ENCODE measurements around the gene GPX7. TPM values are rescaled to one million over a fixed set of nuclear protein-coding genes. Genes with fewer than 3 reads are reported as not detected.
A peak's percentile ranks its signal among the peaks of the same experiment; 100 is the strongest.

The GPX7 gene
- polyA plus RNA-seq (2013, experiment 1 of 2): 35.3 TPM
- 36.1 TPM for polyA plus RNA-seq (2013, experiment 2 of 2)

DNA sequence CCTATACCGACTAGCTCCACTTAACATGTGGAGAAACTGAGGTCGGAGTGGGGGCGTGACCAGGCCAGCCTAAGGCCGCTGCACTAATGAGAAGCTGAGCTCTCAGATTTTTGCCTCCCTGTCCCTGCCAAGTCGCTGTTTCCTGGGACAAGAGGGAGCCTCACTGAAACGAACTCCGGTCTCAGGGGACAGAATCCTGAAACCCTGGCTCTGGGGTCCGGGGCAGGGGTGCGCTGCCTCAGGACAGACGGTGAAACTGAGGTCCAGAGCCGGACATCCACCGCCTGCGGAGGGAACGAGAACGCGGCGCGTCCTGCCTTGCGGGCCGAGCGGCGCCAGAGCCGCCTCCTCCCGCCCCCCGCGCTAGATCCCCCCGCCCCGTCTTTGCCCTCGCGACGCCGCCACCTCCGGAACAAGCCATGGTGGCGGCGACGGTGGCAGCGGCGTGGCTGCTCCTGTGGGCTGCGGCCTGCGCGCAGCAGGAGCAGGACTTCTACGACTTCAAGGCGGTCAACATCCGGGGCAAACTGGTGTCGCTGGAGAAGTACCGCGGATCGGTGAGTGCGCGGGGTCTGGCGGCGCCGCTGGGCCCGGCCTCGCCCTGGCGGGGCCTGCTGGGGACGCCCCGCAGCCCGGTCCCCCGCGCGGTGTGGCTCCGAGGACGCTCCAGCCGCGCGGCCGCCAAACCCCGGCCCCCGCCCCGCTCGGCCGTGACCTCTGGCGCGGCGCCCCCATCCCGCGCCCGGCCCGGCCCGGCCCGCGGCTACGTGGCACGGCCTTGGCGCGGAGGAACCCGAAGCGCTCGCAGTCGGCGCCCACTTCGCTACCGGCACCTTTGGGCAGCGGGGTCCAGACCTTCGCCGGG lies at the start of gene GPX7:
Gene GPX7 (plus strand): TSS at position 381 of the 865 bp plus-strand sequence. CDS start 39 bp downstream, at position 420.
- H2BK12ac ChIP-seq (ENCODE audit: low read length in 2 of 2): peak within 1 kb of the TSS; percentile 37 to 38
- peak within 1 kb of the TSS; percentile 68 for H3K4me2 ChIP-seq (ENCODE audit: low read length, poor library complexity, severe bottlenecking)
- peak within 1 kb of the TSS; percentile 87 to 95 for H3K18ac ChIP-seq (ENCODE audit: low read depth in 1 of 2, low read length in 2 of 2)
- peaks cover 8 to 9% of the 10 kb centered on the region in 2 experiments for H3K36me3 ChIP-seq (ENCODE audit: control insufficient read depth in 1 of 2, insufficient read depth in 2 of 2, low read depth in 1 of 2, low read length in 2 of 2)
- peak within 1 kb of the TSS; percentile 5 for H2BK5ac ChIP-seq (ENCODE audit: low read depth, low read length, poor library complexity, severe bottlenecking)
- H4K8ac ChIP-seq (ENCODE audit: low read length): peak within 1 kb of the TSS; percentile 94
- peak within 1 kb of the TSS; percentile 94 for H4K91ac ChIP-seq (ENCODE audit: low read length)
- 4% methylated on average over 77 of the region's 97 CpGs for WGBS
- H3K23ac ChIP-seq (ENCODE audit: low read length in 2 of 2): peak within 1 kb of the TSS in 1 of 2 experiments; percentile 35
- H3K27me3 ChIP-seq (ENCODE audit: control insufficient read depth in 1 of 2, insufficient read depth in 1 of 2, low read length in 2 of 2): no peaks in the 10 kb centered on the region
- H2AK5ac ChIP-seq (ENCODE audit: low read length, severe bottlenecking): no peak within 1 kb of the TSS
- peak within 1 kb of the TSS; percentile 80 for H2BK120ac ChIP-seq (ENCODE audit: low read depth, low read length)
- peak within 1 kb of the TSS; percentile 88 for H3K9ac ChIP-seq (ENCODE audit: low read length)
- peaks cover 16% of the 10 kb centered on the region for H3K4me1 ChIP-seq (ENCODE audit: control insufficient read depth, insufficient read depth, low read depth, low read length)
- H3K27ac ChIP-seq (ENCODE audit: low read length, poor library complexity, severe bottlenecking): no peak within 1 kb of the TSS
- peak within 1 kb of the TSS; percentile 61 to 74 for H3K4me3 ChIP-seq (ENCODE audit: insufficient read depth in 1 of 2, low read depth in 1 of 2, low read length in 2 of 2)
- peak; percentile 49 for DNase-seq
- peak within 1 kb of the TSS; percentile 61 for H2AFZ ChIP-seq (ENCODE audit: low read depth, low read length)
- H3K9me3 ChIP-seq (ENCODE audit: control insufficient read depth, low read length): no peaks in the 10 kb centered on the region
- peaks cover 5% of the 10 kb centered on the region for H3K79me1 ChIP-seq (replicated peaks; ENCODE audit: low read length, poor library complexity, severe bottlenecking)
- H2BK15ac ChIP-seq (ENCODE audit: low read depth, poor library complexity, severe bottlenecking): peak within 1 kb of the TSS; percentile 94
- H3K4ac ChIP-seq (ENCODE audit: low read depth in 1 of 2, low read length in 2 of 2): peak within 1 kb of the TSS; percentile 60 to 83
- peak within 1 kb of the TSS; percentile 78 to 93 for H3K14ac ChIP-seq (ENCODE audit: low read length in 2 of 2)

DNA sequence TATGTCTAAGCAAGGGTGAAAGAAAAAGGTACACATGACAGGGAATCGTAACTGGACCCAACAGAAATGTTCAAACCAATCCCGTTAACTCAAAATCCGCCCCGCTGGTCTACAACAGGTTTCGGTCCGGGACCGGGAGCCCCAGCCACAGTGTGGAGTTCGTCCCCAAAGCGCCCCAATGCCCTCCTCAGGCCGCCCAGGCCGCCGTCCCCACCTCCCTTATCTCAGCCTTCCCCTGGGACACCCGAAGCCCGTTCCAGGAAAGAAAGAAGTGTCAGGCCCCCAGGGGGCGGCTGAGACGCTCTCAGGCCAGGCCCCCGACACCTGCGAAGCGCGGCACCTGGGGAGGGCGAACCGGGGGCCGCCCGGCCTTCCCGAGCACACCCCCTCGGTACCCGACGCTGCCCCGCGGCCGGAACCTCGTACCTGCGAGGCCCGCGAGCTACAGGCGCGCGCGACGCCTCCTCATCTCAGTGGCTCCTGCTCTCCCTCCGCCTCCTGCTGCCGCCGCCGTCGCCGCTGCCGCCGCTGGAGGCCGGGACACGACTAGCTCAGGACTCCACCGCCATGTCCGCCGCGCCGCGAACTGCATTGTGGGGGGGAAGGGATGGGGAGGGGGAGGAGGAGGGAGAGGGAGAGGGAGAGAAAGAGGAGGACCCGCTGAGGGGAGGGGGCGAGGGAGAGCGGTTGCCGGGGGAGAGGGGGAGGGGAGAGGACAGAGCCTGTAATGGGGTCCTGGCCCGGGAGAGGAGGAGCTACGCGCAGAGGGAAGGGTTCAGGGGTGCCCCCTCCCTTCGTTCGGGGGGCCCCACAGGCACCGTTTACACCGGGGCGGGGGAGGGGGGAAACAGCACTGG lies 49.4 kb upstream of the GPX7 start, which contains the start of gene TUT4:
Gene TUT4 (minus strand): TSS at position 588 of the 857 bp plus-strand sequence. CDS start 26,812 bp downstream, outside the sequence.
- H2BK120ac ChIP-seq (ENCODE audit: low read depth, low read length): peak within 1 kb of the TSS; percentile 97
- H3K4me1 ChIP-seq (ENCODE audit: control insufficient read depth, insufficient read depth, low read depth, low read length): no peaks in the 10 kb centered on the region
- H2BK5ac ChIP-seq (ENCODE audit: low read depth, low read length, poor library complexity, severe bottlenecking): peak within 1 kb of the TSS; percentile 95
- peak within 1 kb of the TSS in 1 of 2 experiments; percentile 87 for H3K23ac ChIP-seq (ENCODE audit: low read length in 2 of 2)
- H2AFZ ChIP-seq (ENCODE audit: low read depth, low read length): peak within 1 kb of the TSS; percentile 83
- H4K91ac ChIP-seq (ENCODE audit: low read length): peak within 1 kb of the TSS; percentile 94
- no peaks in the 10 kb centered on the region for H3K9me3 ChIP-seq (ENCODE audit: control insufficient read depth, low read length)
- H2AK5ac ChIP-seq (ENCODE audit: low read length, severe bottlenecking): no peak within 1 kb of the TSS
- peak within 1 kb of the TSS; percentile 89 for H4K8ac ChIP-seq (ENCODE audit: low read length)
- WGBS: under 1% methylated on average over 58 of the region's 68 CpGs
- peak; percentile 85 for DNase-seq
- H3K9ac ChIP-seq (ENCODE audit: low read length): peak within 1 kb of the TSS; percentile 91
- peak within 1 kb of the TSS; percentile 75 to 95 for H3K4ac ChIP-seq (ENCODE audit: low read depth in 1 of 2, low read length in 2 of 2)
- H3K27me3 ChIP-seq (ENCODE audit: control insufficient read depth in 1 of 2, insufficient read depth in 1 of 2, low read length in 2 of 2): no peaks in the 10 kb centered on the region
- peak within 1 kb of the TSS; percentile 88 to 98 for H3K18ac ChIP-seq (ENCODE audit: low read depth in 1 of 2, low read length in 2 of 2)
- peak within 1 kb of the TSS; percentile 72 to 77 for H2BK12ac ChIP-seq (ENCODE audit: low read length in 2 of 2)
- H3K4me2 ChIP-seq (ENCODE audit: low read length, poor library complexity, severe bottlenecking): peak within 1 kb of the TSS; percentile 93
- H3K79me1 ChIP-seq (replicated peaks; ENCODE audit: low read length, poor library complexity, severe bottlenecking): peaks cover 3% of the 10 kb centered on the region
- no peaks in the 10 kb centered on the region for H3K36me3 ChIP-seq (ENCODE audit: control insufficient read depth in 1 of 2, insufficient read depth in 2 of 2, low read depth in 1 of 2, low read length in 2 of 2)
- H2BK15ac ChIP-seq (ENCODE audit: low read depth, poor library complexity, severe bottlenecking): peak within 1 kb of the TSS; percentile 95
- H3K14ac ChIP-seq (ENCODE audit: low read length in 2 of 2): peak within 1 kb of the TSS; percentile 85 to 92
- H3K27ac ChIP-seq (ENCODE audit: low read length, poor library complexity, severe bottlenecking): peak within 1 kb of the TSS; percentile 86
- peak within 1 kb of the TSS; percentile 83 to 84 for H3K4me3 ChIP-seq (ENCODE audit: insufficient read depth in 1 of 2, low read depth in 1 of 2, low read length in 2 of 2)

DNA sequence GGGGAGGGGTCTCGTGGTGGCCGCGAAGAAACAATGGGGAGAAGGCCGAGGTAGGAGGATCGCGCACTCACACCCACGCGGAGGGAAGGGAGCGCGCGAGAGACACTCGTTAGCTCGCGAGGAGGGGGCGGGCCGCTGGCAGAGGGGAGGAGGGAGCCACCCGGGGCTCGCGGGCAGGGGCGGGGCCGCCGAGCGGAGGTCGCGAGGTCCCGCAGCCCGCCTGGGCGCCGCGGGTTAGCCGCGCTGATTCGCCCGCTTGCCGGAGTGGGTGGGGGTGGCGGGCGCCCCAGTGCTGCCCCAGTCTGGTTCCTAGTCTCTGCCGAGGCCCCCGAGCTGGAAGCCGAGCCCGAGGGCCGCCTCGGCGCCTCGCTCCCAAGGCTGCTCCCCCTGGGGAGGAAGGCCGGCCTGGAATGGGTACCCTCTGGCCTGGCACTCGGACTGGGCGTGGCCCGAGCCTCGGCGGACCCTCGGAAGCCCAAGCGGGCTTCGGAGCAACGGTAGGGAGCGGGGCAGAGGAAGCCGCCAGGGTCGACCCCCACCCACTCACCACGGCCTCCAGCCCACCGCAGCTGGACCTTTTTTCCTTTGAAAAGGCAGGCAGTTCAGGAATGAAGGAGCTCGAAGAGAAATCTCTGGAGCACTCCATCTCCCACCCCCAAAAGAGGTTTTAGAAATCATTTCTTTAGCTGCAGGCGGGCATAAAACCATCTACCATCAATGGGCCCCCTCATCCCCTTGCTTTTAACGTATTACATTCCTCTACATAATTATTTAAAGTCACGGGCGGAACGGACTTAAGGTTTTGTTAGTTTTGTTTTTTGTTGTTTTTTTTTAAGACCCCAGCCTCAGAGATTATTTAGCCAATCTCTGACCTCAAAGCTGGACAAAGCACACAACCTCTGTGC lies 48.6 kb upstream of the GPX7 start:
- WGBS: 3% methylated on average over 37 of the region's 66 CpGs
- DNase-seq: peak; percentile 88
- peak overlapping the region; percentile 95 for H2BK15ac ChIP-seq (ENCODE audit: low read depth, poor library complexity, severe bottlenecking)
- peak overlapping the region; percentile 91 for H3K9ac ChIP-seq (ENCODE audit: low read length)
- no peaks in the 10 kb centered on the region for H3K36me3 ChIP-seq (ENCODE audit: control insufficient read depth in 1 of 2, insufficient read depth in 2 of 2, low read depth in 1 of 2, low read length in 2 of 2)
- peak overlapping the region; percentile 97 for H2BK120ac ChIP-seq (ENCODE audit: low read depth, low read length)
- peaks cover 3% of the 10 kb centered on the region for H3K79me1 ChIP-seq (replicated peaks; ENCODE audit: low read length, poor library complexity, severe bottlenecking)
- H3K9me3 ChIP-seq (ENCODE audit: control insufficient read depth, low read length): no peaks in the 10 kb centered on the region
- peak overlapping the region; percentile 87 for H4K91ac ChIP-seq (ENCODE audit: low read length)
- peak overlapping the region; percentile 83 to 84 for H3K4me3 ChIP-seq (ENCODE audit: insufficient read depth in 1 of 2, low read depth in 1 of 2, low read length in 2 of 2)
- peak overlapping the region; percentile 86 for H3K27ac ChIP-seq (ENCODE audit: low read length, poor library complexity, severe bottlenecking)
- peak overlapping the region; percentile 88 to 92 for H3K18ac ChIP-seq (ENCODE audit: low read depth in 1 of 2, low read length in 2 of 2)
- peak overlapping the region; percentile 89 for H4K8ac ChIP-seq (ENCODE audit: low read length)
- peak overlapping the region; percentile 95 for H2BK5ac ChIP-seq (ENCODE audit: low read depth, low read length, poor library complexity, severe bottlenecking)
- peak overlapping the region in 1 of 2 experiments; percentile 72 for H2BK12ac ChIP-seq (ENCODE audit: low read length in 2 of 2)
- no peaks in the 10 kb centered on the region for H3K27me3 ChIP-seq (ENCODE audit: control insufficient read depth in 1 of 2, insufficient read depth in 1 of 2, low read length in 2 of 2)
- peak overlapping the region; percentile 74 for H3K4me2 ChIP-seq (ENCODE audit: low read length, poor library complexity, severe bottlenecking)
- peak overlapping the region in 1 of 2 experiments; percentile 87 for H3K23ac ChIP-seq (ENCODE audit: low read length in 2 of 2)
- H3K4me1 ChIP-seq (ENCODE audit: control insufficient read depth, insufficient read depth, low read depth, low read length): no peaks in the 10 kb centered on the region
- H2AFZ ChIP-seq (ENCODE audit: low read depth, low read length): peak overlapping the region; percentile 83
- peak overlapping the region; percentile 75 to 95 for H3K4ac ChIP-seq (ENCODE audit: low read depth in 1 of 2, low read length in 2 of 2)
- H3K14ac ChIP-seq (ENCODE audit: low read length in 2 of 2): peak overlapping the region; percentile 82 to 85
- no peak overlapping the region for H2AK5ac ChIP-seq (ENCODE audit: low read length, severe bottlenecking)
